Endothelial cell of umbilical vein (primary cell): ENCODE data around the gene IPPK.

ENCODE experiments used
- CTCF ChIP-seq, 2 donors: IDR thresholded peaks; 1 replicate in 1 of 2; 2 replicates in 1 of 2; pipeline ENCODE4 v1.5.1; 2011; ENCODE audit warnings: low read length in 2 of 2, mild to moderate bottlenecking in 2 of 2, moderate library complexity in 2 of 2, control low read depth in 1 of 2, inconsistent platforms in 1 of 2, low read depth in 1 of 2; ENCODE audit not compliant: insufficient read depth in 1 of 2; ENCODE audit errors: extremely low read depth in 1 of 2
- EZH2 ChIP-seq: IDR thresholded peaks from 2 replicates; pipeline ENCODE4 v1.6.1; 2012; ENCODE audit warnings: borderline replicate concordance, low read depth, mild to moderate bottlenecking, moderate library complexity, low read length, inconsistent platforms; ENCODE audit not compliant: severe bottlenecking
- FOS ChIP-seq: IDR thresholded peaks from 2 replicates; pipeline ENCODE4 v1.6.1; 2011; ENCODE audit warnings: mild to moderate bottlenecking, low read length, moderate library complexity, borderline replicate concordance; ENCODE audit not compliant: insufficient read depth
- GATA2 ChIP-seq: IDR thresholded peaks from 2 replicates; pipeline ENCODE4 v1.7.0; 2011; ENCODE audit warnings: low read depth, mild to moderate bottlenecking, moderate library complexity, mixed read lengths, low read length; ENCODE audit not compliant: insufficient read length, insufficient read depth
- POLR2AphosphoS5 ChIP-seq: IDR thresholded peaks from 2 replicates; pipeline ENCODE4 v1.6.1; 2012; ENCODE audit warnings: low read depth, mild to moderate bottlenecking, control low read depth, low read length, moderate library complexity; ENCODE audit not compliant: insufficient read depth

DNA sequence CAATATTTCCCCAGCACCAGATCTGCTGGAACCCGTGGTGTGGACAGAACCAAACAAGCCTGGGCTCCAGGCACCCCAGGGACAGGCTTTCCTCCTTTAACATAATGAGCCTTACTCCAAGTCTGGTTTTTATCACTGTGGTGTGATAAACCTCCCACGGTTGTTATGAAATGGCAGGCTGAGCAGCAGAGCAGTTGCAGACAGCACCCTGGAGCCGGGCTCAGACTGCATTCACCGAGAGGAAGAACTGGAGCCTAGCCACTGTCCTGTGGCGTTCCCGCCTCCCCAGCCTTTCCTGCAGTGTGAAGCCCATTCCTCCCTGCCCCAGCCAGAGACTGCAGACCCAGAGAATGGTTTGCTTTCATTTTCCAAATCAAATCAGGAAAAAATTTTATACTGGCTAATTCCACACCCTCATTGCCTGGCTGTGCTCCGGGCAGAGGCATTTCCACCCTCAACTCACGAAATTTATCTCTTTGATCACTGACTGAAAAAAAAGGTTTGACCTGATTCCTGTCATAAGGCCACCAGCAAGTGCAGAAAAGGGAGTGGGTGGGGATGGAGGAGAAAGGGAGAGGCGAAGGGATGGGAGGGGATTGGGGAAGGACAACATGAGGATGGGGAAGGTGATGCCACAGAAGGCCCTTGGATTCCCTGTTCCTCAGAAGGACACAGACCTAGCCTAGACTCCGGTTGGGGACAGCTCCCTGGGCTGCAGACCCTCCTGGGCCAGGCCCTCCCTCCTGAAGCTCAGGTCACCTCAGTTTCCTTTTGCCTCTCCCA, 18.9 kb downstream of the IPPK start:
- TF ChIP-seq EZH2 (no peak), CTCF (IDR thresholded peaks at IDR 0.05; ENCODE audit: extremely low read depth in 1 of 2, insufficient read depth in 1 of 2, low read depth in 1 of 2, low read length in 2 of 2) (no peak), GATA2 (no peak), POLR2AphosphoS5 (no peak), FOS (no peak)
